ENCODE data around the gene TPK1.

GRCh38 chr7:144768633-144769032 lies 67.2 kb downstream of the TPK1 start:
- TF ChIP-seq CTCF (IDR thresholded peaks at IDR 0.05): no peak
- TF ChIP-seq POLR2A (IDR thresholded peaks at IDR 0.05): no peak

All from uterus (tissue), 2 donors.